HEK293 (cell line): ENCODE results near the gene SMAD7.

ENCODE experiments used
- CTCF ChIA-PET: fragments of 350-600 bp; formaldehyde crosslinking; extraction: SDS; loops from one replicate; lab custom pipeline; 2021; ENCODE audit warnings: antibody characterized with exemption; lab: Yijun Ruan, JAX
- POLR2A ChIA-PET: fragments of 300-600 bp; formaldehyde crosslinking; extraction: SDS; loops from one replicate; lab custom pipeline; 2020; ENCODE audit warnings: antibody characterized with exemption, inconsistent platforms; lab: Yijun Ruan, JAX
- H3K27ac ChIP-seq: fragments of 200-500 bp; sonication (Bioruptor generic); 2 replicates; pipeline ENCODE4 v1.5.1; 2014; ENCODE audit warnings: low read depth, low read length, control low read depth, inconsistent platforms; ENCODE audit errors: extremely low read depth
- H3K36me3 ChIP-seq, 2 experiments: fragments of 200-500 bp in 1 of 2; sonication (Bioruptor generic) in 1 of 2; 1 replicate in 1 of 2; 2 replicates in 1 of 2; pipeline ENCODE4 v1.5.1; 2014 to 2017; ENCODE audit warnings: inconsistent platforms in 2 of 2, low read length in 2 of 2; ENCODE audit not compliant: control insufficient read depth in 2 of 2, insufficient read depth in 1 of 2
- H3K4me1 ChIP-seq: fragments of 200-500 bp; sonication (Bioruptor generic); 2 replicates; pipeline ENCODE4 v1.5.1; 2014; ENCODE audit warnings: mild to moderate bottlenecking, low read length, inconsistent platforms; ENCODE audit not compliant: control insufficient read depth, insufficient read depth
- H3K4me3 ChIP-seq: 2 replicates; pipeline ENCODE4 v1.5.1; 2011; ENCODE audit warnings: low read depth, mild to moderate bottlenecking, control low read depth, low read length, moderate library complexity
- H3K9me3 ChIP-seq: fragments of 200-500 bp; sonication (Bioruptor generic); 2 replicates; pipeline ENCODE4 v1.5.1; 2014; ENCODE audit warnings: low read depth, low read length, inconsistent platforms; ENCODE audit not compliant: control insufficient read depth, insufficient read depth
- GLIS2 ChIP-seq: fragments of 450-650 bp; formaldehyde crosslinking; IDR thresholded peaks from 2 replicates; pipeline ENCODE4 v1.5.1; 2016; ENCODE audit warnings: missing biosample characterization, missing genetic modification characterization
- KLF1 ChIP-seq: fragments of 450-650 bp; formaldehyde crosslinking; IDR thresholded peaks from 2 replicates; pipeline ENCODE4 v1.5.1; 2016; ENCODE audit warnings: missing biosample characterization, missing genetic modification characterization
- KLF10 ChIP-seq: fragments of 450-650 bp; IDR thresholded peaks from 2 replicates; pipeline ENCODE4 v1.5.1; 2018; ENCODE audit warnings: missing biosample characterization, mild to moderate bottlenecking, missing genetic modification characterization
- PRDM1 ChIP-seq: fragments of 450-650 bp; formaldehyde crosslinking; IDR thresholded peaks from 2 replicates; pipeline ENCODE4; 2016; ENCODE audit warnings: missing biosample characterization, missing genetic modification characterization
- TCF7L2 ChIP-seq: IDR thresholded peaks from 2 replicates; pipeline ENCODE4 v1.6.1; 2011; ENCODE audit warnings: low read depth, mild to moderate bottlenecking, inconsistent platforms, low read length, moderate library complexity, borderline replicate concordance
- ZBTB7A ChIP-seq: fragments of 450-650 bp; formaldehyde crosslinking; IDR thresholded peaks from 2 replicates; pipeline ENCODE4 v1.5.1; 2016; ENCODE audit warnings: low read depth, missing biosample characterization, missing genetic modification characterization
- ZFHX2 ChIP-seq: fragments of 450-650 bp; formaldehyde crosslinking; conservative IDR thresholded peaks from 2 replicates; pipeline ENCODE4 v1.5.1; 2016; ENCODE audit warnings: missing biosample characterization, missing genetic modification characterization
- ZIC2 ChIP-seq: fragments of 450-650 bp; formaldehyde crosslinking; IDR thresholded peaks from 2 replicates; pipeline ENCODE4 v1.5.1; 2016; ENCODE audit warnings: missing biosample characterization, missing genetic modification characterization
- ZNF311 ChIP-seq: fragments of 450-650 bp; formaldehyde crosslinking; IDR thresholded peaks from 2 replicates; pipeline ENCODE4 v1.5.1; 2017; ENCODE audit warnings: missing biosample characterization, missing genetic modification characterization, borderline replicate concordance
- ZNF394 ChIP-seq: fragments of 450-650 bp; formaldehyde crosslinking; IDR thresholded peaks from 2 replicates; pipeline ENCODE4 v1.5.1; 2016; ENCODE audit warnings: missing biosample characterization, missing genetic modification characterization, mild to moderate bottlenecking, moderate library complexity, borderline replicate concordance
- ZNF600 ChIP-seq: fragments of 450-650 bp; formaldehyde crosslinking; IDR thresholded peaks from 2 replicates; pipeline ENCODE4 v1.5.1; 2016; ENCODE audit warnings: missing biosample characterization, missing genetic modification characterization
- ZNF654 ChIP-seq: fragments of 450-650 bp; formaldehyde crosslinking; IDR thresholded peaks from 2 replicates; pipeline ENCODE4 v1.5.1; 2016; ENCODE audit warnings: low read depth, missing biosample characterization, missing genetic modification characterization
- TF ChIP-seq, protein P1 (sequence below): fragments of 450-650 bp; formaldehyde crosslinking; conservative IDR thresholded peaks from 2 replicates; pipeline ENCODE4 v1.5.1; 2016; ENCODE audit warnings: low read depth, missing biosample characterization, missing genetic modification characterization
- TF ChIP-seq, protein P2 (sequence below): fragments of 450-650 bp; formaldehyde crosslinking; IDR thresholded peaks from 2 replicates; pipeline ENCODE4 v1.5.1; 2016; ENCODE audit warnings: missing biosample characterization, missing genetic modification characterization, borderline replicate concordance
- TF ChIP-seq, protein P3 (sequence below): fragments of 450-650 bp; formaldehyde crosslinking; IDR thresholded peaks from 2 replicates; pipeline ENCODE4 v1.5.1; 2016; ENCODE audit warnings: missing biosample characterization, missing genetic modification characterization
- TF ChIP-seq, protein P4 (sequence below): fragments of 450-650 bp; formaldehyde crosslinking; IDR thresholded peaks from 2 replicates; pipeline ENCODE4 v1.5.1; 2017; ENCODE audit warnings: missing biosample characterization, missing genetic modification characterization
- TF ChIP-seq, protein P5 (sequence below): fragments of 450-650 bp; formaldehyde crosslinking; IDR thresholded peaks from 2 replicates; pipeline ENCODE4 v1.5.1; 2017; ENCODE audit warnings: missing biosample characterization, missing genetic modification characterization

Gene SMAD7

DNA sequence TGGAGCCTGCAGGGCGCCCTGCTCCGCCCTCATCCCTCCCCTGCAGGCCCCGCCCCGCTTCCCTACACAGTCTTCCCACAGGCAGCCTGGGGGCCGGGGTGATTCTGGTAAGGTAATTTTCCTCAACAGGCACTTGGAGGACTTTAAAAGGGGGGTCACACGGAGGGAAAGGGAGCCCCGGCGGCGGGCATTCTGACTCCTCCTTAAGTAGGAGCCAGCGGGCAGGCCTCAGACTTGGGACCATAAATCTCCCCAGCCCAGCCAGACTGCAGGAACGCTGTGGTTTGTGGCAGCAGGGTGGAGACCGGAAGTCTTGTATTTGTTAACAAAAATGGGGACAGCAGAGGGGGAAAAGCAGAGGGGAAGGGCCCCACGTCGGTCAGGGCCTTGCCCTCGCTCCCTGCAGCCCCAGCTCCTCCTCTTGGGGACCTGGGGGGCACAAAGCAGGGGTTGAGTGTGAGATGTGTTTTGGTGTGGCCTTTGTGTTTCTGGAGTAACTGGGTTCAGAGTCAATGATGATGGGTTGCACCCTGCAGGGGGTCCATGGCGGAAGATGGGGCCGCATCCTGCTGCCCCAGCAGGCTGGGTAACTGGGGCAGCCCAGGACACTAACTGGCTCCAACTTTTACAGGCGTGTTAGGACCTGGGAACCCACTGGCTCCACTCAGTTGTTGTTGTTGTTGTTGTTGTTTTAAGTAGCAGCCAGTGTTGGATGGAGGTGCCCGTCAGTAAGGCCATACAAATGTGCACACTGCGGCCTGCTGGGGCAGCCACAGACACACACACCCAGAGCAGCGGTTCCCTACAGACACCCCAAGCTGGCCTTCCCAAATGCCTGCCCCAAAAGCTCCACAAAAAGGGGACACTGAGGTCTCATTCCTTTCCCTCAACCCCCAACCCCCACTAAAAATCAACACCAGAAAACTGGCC lies 27.7 kb downstream of the SMAD7 start:
- Histone ChIP-seq H3K27ac (peak overlapping the region; percentile 69), H3K9me3 (no peaks in the 10 kb centered on the region), H3K36me3 (peaks cover 13 to 67% of the 10 kb centered on the region in 2 experiments), H3K4me3 (no peak overlapping the region), H3K4me1 (peaks cover 35% of the 10 kb centered on the region)
- POLR2A ChIA-PET: interaction anchor here (0.6 to 1.7 kb wide), 2 partner anchors 17 to 19 kb away, joined by 3 to 5 read pairs; no protein-coding TSS in a partner anchor
- CTCF ChIA-PET: interaction anchor here (1.2 to 1.6 kb wide), 2 partner anchors 144 to 212 kb away, joined by 3 read pairs; no protein-coding TSS in a partner anchor
- TF ChIP-seq, protein P1, sequence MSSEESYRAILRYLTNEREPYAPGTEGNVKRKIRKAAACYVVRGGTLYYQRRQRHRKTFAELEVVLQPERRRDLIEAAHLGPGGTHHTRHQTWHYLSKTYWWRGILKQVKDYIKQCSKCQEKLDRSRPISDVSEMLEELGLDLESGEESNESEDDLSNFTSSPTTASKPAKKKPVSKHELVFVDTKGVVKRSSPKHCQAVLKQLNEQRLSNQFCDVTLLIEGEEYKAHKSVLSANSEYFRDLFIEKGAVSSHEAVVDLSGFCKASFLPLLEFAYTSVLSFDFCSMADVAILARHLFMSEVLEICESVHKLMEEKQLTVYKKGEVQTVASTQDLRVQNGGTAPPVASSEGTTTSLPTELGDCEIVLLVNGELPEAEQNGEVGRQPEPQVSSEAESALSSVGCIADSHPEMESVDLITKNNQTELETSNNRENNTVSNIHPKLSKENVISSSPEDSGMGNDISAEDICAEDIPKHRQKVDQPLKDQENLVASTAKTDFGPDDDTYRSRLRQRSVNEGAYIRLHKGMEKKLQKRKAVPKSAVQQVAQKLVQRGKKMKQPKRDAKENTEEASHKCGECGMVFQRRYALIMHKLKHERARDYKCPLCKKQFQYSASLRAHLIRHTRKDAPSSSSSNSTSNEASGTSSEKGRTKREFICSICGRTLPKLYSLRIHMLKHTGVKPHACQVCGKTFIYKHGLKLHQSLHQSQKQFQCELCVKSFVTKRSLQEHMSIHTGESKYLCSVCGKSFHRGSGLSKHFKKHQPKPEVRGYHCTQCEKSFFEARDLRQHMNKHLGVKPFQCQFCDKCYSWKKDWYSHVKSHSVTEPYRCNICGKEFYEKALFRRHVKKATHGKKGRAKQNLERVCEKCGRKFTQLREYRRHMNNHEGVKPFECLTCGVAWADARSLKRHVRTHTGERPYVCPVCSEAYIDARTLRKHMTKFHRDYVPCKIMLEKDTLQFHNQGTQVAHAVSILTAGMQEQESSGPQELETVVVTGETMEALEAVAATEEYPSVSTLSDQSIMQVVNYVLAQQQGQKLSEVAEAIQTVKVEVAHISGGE (tag by site-specific recombination): peak; percentile 18; the same call in 1 of the 2 replicates
- TF ChIP-seq TCF7L2: no peak
- peak; percentile 14; the same call in 1 of the 2 replicates for TF ChIP-seq ZNF394 (tag by site-specific recombination)
- TF ChIP-seq, protein P2, sequence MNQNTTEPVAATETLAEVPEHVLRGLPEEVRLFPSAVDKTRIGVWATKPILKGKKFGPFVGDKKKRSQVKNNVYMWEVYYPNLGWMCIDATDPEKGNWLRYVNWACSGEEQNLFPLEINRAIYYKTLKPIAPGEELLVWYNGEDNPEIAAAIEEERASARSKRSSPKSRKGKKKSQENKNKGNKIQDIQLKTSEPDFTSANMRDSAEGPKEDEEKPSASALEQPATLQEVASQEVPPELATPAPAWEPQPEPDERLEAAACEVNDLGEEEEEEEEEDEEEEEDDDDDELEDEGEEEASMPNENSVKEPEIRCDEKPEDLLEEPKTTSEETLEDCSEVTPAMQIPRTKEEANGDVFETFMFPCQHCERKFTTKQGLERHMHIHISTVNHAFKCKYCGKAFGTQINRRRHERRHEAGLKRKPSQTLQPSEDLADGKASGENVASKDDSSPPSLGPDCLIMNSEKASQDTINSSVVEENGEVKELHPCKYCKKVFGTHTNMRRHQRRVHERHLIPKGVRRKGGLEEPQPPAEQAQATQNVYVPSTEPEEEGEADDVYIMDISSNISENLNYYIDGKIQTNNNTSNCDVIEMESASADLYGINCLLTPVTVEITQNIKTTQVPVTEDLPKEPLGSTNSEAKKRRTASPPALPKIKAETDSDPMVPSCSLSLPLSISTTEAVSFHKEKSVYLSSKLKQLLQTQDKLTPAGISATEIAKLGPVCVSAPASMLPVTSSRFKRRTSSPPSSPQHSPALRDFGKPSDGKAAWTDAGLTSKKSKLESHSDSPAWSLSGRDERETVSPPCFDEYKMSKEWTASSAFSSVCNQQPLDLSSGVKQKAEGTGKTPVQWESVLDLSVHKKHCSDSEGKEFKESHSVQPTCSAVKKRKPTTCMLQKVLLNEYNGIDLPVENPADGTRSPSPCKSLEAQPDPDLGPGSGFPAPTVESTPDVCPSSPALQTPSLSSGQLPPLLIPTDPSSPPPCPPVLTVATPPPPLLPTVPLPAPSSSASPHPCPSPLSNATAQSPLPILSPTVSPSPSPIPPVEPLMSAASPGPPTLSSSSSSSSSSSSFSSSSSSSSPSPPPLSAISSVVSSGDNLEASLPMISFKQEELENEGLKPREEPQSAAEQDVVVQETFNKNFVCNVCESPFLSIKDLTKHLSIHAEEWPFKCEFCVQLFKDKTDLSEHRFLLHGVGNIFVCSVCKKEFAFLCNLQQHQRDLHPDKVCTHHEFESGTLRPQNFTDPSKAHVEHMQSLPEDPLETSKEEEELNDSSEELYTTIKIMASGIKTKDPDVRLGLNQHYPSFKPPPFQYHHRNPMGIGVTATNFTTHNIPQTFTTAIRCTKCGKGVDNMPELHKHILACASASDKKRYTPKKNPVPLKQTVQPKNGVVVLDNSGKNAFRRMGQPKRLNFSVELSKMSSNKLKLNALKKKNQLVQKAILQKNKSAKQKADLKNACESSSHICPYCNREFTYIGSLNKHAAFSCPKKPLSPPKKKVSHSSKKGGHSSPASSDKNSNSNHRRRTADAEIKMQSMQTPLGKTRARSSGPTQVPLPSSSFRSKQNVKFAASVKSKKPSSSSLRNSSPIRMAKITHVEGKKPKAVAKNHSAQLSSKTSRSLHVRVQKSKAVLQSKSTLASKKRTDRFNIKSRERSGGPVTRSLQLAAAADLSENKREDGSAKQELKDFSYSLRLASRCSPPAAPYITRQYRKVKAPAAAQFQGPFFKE: 0 out of 2 replicates have a peak, but pooled peaks have one; percentile 59
- TF ChIP-seq ZNF600 (tag by site-specific recombination): peak; percentile 51; the same call in 1 of the 2 replicates
- peak; percentile 97 for TF ChIP-seq ZIC2 (tag by site-specific recombination)
- no peak for TF ChIP-seq ZNF654 (tag by site-specific recombination)
- TF ChIP-seq, protein P3, sequence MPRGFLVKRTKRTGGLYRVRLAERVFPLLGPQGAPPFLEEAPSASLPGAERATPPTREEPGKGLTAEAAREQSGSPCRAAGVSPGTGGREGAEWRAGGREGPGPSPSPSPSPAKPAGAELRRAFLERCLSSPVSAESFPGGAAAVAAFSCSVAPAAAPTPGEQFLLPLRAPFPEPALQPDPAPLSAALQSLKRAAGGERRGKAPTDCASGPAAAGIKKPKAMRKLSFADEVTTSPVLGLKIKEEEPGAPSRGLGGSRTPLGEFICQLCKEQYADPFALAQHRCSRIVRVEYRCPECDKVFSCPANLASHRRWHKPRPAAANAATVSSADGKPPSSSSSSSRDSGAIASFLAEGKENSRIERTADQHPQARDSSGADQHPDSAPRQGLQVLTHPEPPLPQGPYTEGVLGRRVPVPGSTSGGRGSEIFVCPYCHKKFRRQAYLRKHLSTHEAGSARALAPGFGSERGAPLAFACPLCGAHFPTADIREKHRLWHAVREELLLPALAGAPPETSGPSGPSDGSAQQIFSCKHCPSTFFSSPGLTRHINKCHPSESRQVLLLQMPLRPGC (tag by site-specific recombination): peak; percentile 37; the same call in 1 of the 2 replicates
- TF ChIP-seq ZNF311 (tag by site-specific recombination): no peak
- TF ChIP-seq, protein P4, sequence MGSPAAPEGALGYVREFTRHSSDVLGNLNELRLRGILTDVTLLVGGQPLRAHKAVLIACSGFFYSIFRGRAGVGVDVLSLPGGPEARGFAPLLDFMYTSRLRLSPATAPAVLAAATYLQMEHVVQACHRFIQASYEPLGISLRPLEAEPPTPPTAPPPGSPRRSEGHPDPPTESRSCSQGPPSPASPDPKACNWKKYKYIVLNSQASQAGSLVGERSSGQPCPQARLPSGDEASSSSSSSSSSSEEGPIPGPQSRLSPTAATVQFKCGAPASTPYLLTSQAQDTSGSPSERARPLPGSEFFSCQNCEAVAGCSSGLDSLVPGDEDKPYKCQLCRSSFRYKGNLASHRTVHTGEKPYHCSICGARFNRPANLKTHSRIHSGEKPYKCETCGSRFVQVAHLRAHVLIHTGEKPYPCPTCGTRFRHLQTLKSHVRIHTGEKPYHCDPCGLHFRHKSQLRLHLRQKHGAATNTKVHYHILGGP (tag by site-specific recombination): no peak
- TF ChIP-seq KLF10 (tag by site-specific recombination): 0 out of 2 replicates have a peak, but pooled peaks have one; percentile 19
- no peak for TF ChIP-seq PRDM1 (tag by site-specific recombination)
- peak; percentile 67 for TF ChIP-seq ZFHX2 (tag by site-specific recombination)
- TF ChIP-seq, protein P5, sequence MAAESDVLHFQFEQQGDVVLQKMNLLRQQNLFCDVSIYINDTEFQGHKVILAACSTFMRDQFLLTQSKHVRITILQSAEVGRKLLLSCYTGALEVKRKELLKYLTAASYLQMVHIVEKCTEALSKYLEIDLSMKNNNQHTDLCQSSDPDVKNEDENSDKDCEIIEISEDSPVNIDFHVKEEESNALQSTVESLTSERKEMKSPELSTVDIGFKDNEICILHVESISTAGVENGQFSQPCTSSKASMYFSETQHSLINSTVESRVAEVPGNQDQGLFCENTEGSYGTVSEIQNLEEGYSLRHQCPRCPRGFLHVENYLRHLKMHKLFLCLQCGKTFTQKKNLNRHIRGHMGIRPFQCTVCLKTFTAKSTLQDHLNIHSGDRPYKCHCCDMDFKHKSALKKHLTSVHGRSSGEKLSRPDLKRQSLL (tag by site-specific recombination): no peak
- TF ChIP-seq ZBTB7A (tag by site-specific recombination): no peak
- peak; percentile 77 for TF ChIP-seq GLIS2 (tag by site-specific recombination)
- peak; percentile 86 for TF ChIP-seq KLF1
